GM04503 (cell line): ENCODE measurements around the gene CCT3.
"Not testable (repeated sequence)": the region's sequence is repeated elsewhere in the genome, so short reads cannot be mapped to it uniquely, and the experiment has no call there.

Experiments used
- DNase-seq: peaks from one replicate; pipeline ENCODE4 v3.0.0-alpha.2; 2012; ENCODE audit warnings: low read depth

CCT3 gene

DNA sequence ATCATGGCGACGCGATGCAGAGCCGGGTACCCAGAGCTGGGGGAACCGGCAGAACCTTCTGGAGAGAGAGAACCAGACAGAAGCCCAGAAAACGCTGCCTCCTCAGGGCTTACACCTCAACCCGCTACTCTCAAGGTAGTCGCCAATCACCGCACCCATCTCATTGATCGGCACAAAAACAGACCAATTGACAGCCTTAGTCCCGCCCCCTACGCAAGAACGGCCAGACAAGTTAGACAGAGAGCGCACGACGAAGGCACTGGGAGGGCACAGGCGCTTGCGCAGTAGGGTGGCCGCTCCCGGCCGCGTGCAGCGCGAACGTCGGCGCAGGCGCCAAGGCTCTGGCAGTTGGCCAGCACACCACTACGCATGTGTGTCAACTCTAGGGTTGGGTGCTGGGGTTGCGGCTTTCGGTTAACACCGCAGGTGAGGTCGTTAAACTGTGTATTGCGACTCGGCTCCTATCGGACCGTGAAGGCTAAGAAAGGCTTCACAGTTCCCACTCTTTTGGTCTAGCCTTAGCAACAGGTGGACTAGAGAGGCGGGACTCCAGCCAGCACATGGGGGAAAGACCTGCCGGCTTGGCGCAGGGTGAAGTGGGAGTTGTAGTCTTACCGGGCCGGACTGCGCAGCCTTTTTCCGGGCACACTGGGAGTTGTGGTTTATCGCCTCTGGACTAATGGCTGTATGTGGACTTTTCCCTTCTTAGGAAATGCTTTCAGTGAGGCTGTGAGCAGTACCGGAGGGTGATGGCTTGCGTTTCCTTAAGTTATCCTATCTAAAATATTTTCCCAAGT, at the start of gene CCT3, which contains the start of gene TSACC:
CCT3 (minus strand) TSS at position 113 of the 797 bp plus-strand sequence; CDS start at position 5, 108 bp downstream.
TSACC (plus strand) TSS at position 347 of the 797 bp plus-strand sequence. CDS start 1,232 bp downstream, outside the sequence.
- peak; percentile 99 for DNase-seq

GRCh38 chr1:156387870-156388173, 49.7 kb upstream of the CCT3 start:
- DNase-seq: no peak

DNA sequence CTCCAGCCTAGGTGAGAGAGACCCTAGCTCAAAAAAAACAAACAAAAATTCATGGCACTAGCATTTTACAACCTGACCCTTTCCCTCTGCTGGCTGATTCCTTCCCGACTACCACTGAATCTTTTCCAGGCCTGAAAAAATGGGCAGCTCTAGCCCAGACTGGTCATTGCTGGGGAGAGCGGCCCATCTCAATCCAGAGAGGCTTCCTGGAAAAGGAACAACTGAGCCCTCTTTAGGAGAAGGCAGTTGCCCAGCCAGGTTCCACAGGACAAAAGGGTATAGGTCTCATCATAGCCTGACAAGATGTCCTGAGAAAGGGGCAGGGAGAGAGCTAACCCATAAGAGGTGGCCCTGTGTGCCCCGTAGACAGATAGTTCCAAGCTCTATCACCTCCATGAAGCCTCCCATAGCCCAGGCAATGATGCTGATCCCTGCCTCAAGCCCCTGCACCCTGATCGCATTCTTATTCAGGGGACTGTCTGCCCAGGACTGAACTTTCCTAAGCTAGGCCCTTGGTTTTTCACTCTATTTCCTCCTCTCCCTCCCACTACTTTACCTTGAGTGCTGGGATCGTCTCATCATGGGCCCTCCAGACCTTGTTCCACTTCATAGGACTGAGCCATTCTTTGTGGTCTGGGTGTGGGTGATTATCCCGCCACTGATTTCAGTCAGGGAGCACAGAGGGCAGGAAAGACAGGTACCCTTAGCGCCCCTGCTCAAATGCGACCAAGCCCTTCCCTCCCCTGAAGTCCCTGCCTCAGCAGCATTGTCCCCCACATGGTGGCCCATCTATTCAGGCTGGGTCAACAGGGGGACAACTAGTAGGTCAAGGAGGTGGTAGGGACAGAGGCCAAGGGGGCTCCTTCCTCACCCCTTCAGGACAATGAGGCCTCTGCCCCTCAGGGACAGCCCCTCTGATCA, 49.1 kb upstream of the CCT3 start:
- DNase-seq: no peak

GRCh38 chr1:156386134-156386901, 48.2 kb upstream of the CCT3 start:
- no peak for DNase-seq

DNA sequence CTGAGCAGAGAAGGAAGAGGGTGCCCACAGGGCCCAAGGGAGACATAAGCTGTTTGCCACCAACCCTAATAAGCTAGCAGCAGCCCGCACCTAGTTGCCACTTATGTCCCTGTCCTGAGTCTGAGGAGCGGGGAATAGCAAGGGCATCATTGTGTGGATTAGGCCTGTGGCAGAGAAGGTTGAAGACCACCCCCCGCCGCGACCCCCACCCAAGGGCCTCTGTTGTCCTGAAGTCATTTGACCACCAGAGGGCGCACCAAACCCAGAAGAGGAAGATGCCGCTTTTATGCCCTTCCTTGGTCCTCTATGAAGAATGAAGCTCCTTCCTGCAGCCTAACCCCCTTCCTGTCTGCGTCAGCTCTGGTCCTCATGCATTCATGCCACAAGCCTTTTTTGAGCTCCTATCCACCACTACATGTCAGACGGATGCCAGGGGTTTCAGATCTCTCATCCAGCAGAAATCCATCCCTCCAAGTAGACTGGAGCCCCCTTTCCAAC, 47.5 kb upstream of the CCT3 start:
- no peak for DNase-seq

GRCh38 chr1:156384658-156385057, 46.6 kb upstream of the CCT3 start:
- no peak for DNase-seq

DNA sequence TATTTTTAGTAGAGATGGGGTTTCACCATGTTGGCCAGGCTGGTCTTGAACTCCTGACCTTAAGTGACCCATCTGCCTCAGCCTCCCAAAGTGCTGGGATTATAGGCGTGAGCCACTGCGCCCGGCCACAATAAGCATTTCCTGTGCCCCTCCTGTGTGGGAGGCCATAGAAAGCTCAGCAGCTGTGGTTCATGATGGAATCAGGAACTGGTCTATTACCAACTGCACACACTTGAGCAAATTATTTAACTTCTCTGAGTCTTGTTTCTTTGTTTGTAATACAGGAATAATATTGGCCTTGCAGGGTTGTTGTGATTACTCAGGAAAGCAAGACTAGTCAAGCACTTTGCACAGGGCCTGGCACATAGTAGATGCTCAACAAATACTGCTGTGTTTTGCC, 45.9 kb upstream of the CCT3 start:
- DNase-seq: no peak

- no peak for DNase-seq
Observed at GRCh38 chr1:156383023-156383422, 44.9 kb upstream of the CCT3 start.

DNA sequence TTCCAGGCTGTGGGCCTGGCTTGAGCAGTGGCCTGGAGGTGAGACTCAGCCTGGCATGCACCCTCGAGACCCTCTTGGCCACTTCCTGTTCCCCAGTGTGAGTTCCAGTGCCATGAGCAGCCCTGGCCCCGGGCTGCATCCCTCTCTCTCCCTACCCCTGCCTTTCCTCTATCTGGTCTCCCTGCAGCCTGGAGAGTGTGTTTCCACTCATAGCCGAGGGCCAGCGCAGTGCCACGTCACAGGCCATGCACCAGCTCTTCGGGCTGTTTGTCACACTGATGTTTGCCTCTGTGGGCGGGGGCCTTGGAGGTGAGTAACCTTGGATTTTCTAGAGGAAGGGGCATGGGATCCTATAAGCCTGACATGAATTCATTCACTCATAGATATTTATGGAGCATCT, 44.5 kb upstream of the CCT3 start:
- DNase-seq: no peak

DNA sequence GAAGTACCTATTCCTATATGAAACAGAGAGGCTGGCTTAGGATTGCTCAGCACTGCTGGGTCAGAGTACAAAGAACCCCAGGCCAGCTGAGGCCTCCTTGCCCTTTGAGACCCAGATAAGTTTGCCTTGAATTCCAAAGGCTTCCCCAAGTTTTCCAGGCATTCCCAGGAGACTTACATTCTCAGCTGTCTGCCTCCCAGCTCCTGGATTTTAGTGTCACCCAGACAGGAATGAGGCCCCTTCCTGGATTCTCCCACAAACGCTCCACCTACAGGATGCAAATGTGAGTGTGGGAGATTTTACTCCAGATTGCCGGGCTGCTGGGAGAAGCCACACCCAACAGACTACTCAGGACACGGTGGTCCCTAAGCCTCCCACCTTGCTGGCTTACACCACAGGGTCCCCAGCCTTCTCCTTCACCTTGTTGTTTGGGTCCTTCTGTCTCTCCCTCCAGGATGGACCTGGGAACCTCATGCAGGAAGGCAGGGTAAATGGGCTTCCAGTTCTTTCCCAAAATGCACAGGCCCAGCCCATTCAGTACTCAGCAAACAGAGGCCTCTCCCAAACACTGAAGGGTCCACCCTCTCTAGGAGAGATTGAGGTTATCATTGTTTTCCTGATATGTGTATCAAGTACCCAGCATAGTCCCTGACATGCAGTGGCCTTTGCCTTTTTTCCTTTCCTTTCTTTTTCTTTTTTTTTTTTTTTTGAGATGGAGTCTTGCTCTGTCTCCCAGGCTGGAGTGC, 41.5 kb upstream of the CCT3 start:
- no peak for DNase-seq

DNA sequence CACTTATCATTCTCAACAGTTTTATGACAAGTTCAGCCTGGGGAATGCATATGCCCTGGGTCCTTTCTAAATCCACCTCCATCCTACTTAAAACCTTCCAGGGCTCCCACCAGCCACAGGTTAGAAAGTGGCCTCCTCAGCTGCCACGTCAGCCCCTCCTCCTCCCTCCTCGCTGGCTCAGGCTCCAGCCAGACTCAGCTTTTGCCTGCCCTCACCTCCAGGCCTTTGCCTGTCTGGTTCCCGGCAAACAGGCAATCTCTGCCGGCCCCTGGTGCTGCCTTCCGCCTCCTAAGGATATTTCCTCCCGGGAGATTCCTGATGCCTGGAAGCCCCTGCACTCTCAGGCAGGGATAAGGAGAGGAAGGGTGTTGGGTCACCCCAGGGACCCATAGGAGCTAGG, 40.5 kb upstream of the CCT3 start:
- no peak for DNase-seq

DNA sequence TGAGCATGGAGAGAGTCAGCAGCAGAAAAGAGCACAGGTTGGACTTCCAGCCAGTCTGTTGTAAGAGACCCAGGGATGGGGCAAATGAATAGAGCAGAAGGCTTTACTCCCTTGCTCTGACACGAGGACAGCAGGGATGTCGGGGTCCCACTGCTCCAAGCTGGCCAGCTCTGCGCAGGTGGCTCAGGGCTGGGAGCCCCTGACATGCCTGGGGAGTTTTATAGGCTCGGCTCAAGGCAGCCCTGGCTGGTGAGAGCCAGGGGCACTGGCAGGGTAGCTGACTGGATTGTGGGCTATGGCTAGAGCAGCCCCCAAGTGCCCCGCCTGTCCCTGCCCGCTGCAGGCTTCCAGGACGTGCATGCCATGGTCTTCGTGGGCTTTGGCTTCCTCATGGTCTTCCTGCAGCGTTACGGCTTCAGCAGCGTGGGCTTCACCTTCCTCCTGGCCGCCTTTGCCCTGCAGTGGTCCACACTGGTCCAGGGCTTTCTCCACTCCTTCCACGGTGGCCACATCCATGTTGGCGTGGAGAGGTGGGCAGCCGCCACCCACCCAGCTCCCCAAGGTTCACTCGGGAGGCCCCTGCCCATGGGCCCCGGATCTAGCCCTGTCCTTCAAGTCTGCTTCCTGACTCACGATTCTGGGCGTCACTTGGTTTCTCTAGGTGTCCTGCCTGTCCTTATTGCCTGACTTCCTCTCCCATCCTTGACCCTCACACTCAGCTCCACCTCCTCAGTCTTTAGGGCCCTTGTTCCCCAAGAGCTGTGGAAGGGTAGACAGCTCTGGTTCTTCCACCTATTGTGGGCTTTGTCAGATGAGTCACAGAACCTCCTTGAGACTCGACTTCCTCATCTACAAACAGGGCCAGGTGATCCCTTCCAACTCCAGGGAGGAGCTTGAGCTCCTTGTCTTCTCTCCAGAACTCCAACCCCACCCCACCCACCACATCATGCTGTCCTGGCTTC, 39.1 kb upstream of the CCT3 start:
- DNase-seq: no peak

GRCh38 chr1:156376146-156376545, 38.1 kb upstream of the CCT3 start:
- DNase-seq: no peak

DNA sequence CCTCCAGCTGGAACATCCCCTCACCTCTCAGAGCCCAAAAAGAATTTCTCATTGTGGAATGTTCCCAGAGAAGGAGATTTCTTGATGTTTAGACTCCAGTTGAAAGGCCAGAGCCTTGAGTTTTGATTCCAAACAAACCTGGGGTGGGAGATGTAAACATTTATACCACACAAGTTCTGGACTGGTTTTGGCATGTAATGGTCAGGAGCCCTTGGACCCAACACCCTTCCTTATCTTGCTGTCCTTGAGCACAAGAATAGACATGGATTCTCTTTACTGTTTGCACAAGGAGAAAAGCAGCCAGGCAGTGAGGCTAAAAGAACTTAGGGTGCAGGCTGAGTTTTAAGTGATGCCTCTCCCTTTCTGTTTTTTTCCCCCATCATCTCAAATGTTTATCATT, 35.5 kb upstream of the CCT3 start:
- DNase-seq: no peak

DNA sequence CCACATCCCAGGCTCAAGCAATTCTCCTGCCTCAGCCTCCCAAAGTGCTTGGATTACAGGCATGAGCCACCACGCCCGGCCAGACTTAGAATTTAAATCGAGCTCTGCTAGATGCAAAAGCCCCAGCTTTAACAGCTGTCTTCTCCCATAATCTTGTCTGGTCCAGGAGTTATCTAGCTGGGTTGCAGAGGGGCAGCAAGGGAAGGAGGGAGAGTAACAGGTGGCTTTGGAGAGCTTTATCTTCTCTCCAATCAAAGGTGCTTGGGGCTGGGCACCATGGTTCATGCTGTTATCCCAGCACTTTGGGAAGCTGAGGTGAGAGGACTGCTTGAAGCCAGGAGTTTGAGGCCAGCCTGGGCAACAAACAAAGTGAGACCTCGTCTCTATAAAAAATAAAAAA, 34.8 kb upstream of the CCT3 start:
- DNase-seq: no peak

- DNase-seq: no peak
Observed at GRCh38 chr1:156372265-156372586, 34.1 kb upstream of the CCT3 start.

DNA sequence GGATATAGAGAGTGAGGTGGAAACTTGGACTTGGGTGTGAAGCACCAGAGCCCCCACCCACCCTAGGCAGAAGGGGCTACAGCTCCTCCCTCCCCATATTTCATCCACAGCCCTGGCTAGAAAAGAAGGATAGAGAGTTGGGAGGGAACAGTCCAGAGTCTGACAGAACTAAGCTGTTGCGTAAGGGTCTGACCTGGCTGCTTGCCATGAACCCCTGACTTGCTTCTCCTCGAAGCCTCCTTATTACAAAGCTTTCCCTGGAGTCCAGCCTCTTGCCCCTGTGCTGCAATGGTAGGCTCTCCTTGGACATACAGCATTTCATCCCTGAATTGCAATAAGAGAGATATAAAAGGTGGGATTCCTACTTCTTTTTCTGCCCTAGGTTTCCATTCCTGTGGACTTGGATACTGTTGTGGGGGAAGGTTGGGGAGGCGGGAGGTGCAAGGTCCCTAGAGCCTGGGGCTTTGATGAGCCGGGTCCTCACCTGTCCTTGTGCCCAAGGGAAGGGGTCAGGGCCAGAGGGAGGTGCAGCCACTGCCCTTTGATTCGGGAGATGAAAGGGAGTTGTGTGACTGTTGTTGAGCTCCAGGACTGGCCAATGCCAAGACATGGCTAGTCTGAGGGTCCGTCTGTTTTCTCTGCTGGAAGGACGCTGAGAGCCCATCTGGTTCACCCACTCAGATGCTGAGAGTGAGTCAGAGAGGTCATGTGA, 33.6 kb upstream of the CCT3 start:
- DNase-seq: no peak

- not testable (repeated sequence) for DNase-seq
Observed at GRCh38 chr1:156369685-156370286, 31.7 kb upstream of the CCT3 start.
